Measurements from ENCODE around the gene DNAJB8.

The DNAJB8 gene

GRCh38 chr3:128462341-128462910 is 4.3 kb downstream of the DNAJB8 start:
- 95% methylated on average over 23 of the region's 23 CpGs for WGBS
- no peaks in the 10 kb centered on the region for H3K36me3 ChIP-seq (ENCODE audit: insufficient read depth, low read length)
- no peaks in the 10 kb centered on the region for H3K9me3 ChIP-seq (ENCODE audit: insufficient read depth, low read depth, low read length)
- H3K4me3 ChIP-seq (ENCODE audit: low read length), result no peak overlapping the region
- H3K9ac ChIP-seq (ENCODE audit: low read depth, low read length), result no peak overlapping the region
- peaks cover 39% of the 10 kb centered on the region for H3K27me3 ChIP-seq (ENCODE audit: insufficient read depth, low read length)
- H3K4me1 ChIP-seq (ENCODE audit: insufficient read depth, low read length), result no peaks in the 10 kb centered on the region
- no peak overlapping the region for H3K27ac ChIP-seq (ENCODE audit: low read depth, low read length)

GRCh38 chr3:128461731-128462130 is 5.0 kb downstream of the DNAJB8 start:
- Histone ChIP-seq H3K27me3 (ENCODE audit: insufficient read depth, low read length) (peaks cover 32% of the 10 kb centered on the region), H3K4me1 (ENCODE audit: insufficient read depth, low read length) (no peaks in the 10 kb centered on the region), H3K9ac (ENCODE audit: low read depth, low read length) (no peak overlapping the region), H3K27ac (ENCODE audit: low read depth, low read length) (no peak overlapping the region), H3K36me3 (ENCODE audit: insufficient read depth, low read length) (no peaks in the 10 kb centered on the region), H3K4me3 (ENCODE audit: low read length) (no peak overlapping the region), H3K9me3 (ENCODE audit: insufficient read depth, low read depth, low read length) (no peaks in the 10 kb centered on the region)
- WGBS, result 88% methylated on average over 12 of the region's 12 CpGs

GRCh38 chr3:128459461-128459820 is 7.2 kb downstream of the DNAJB8 start:
- no peak overlapping the region for H3K9ac ChIP-seq (ENCODE audit: low read depth, low read length)
- H3K36me3 ChIP-seq (ENCODE audit: insufficient read depth, low read length), result no peaks in the 10 kb centered on the region
- peaks cover 14% of the 10 kb centered on the region for H3K27me3 ChIP-seq (ENCODE audit: insufficient read depth, low read length)
- H3K4me1 ChIP-seq (ENCODE audit: insufficient read depth, low read length), result no peaks in the 10 kb centered on the region
- no peak overlapping the region for H3K27ac ChIP-seq (ENCODE audit: low read depth, low read length)
- 87% methylated on average over 9 of the region's 9 CpGs for WGBS
- no peak overlapping the region for H3K4me3 ChIP-seq (ENCODE audit: low read length)
- no peaks in the 10 kb centered on the region for H3K9me3 ChIP-seq (ENCODE audit: insufficient read depth, low read depth, low read length)

- no peaks in the 10 kb centered on the region for H3K36me3 ChIP-seq (ENCODE audit: insufficient read depth, low read length)
- H3K9ac ChIP-seq (ENCODE audit: low read depth, low read length), result no peak overlapping the region
- H3K27ac ChIP-seq (ENCODE audit: low read depth, low read length), result no peak overlapping the region
- H3K4me1 ChIP-seq (ENCODE audit: insufficient read depth, low read length), result no peaks in the 10 kb centered on the region
- peaks cover 9% of the 10 kb centered on the region for H3K27me3 ChIP-seq (ENCODE audit: insufficient read depth, low read length)
- H3K9me3 ChIP-seq (ENCODE audit: insufficient read depth, low read depth, low read length), result no peaks in the 10 kb centered on the region
- WGBS, result 86% methylated on average over 18 of the region's 18 CpGs
- H3K4me3 ChIP-seq (ENCODE audit: low read length), result no peak overlapping the region
These were observed 7.8 kb downstream of the DNAJB8 start for GRCh38 chr3:128458746-128459460.

- H3K9ac ChIP-seq (ENCODE audit: low read depth, low read length), result no peak overlapping the region
- H3K36me3 ChIP-seq (ENCODE audit: insufficient read depth, low read length), result no peaks in the 10 kb centered on the region
- H3K27ac ChIP-seq (ENCODE audit: low read depth, low read length), result no peak overlapping the region
- no peak overlapping the region for H3K4me3 ChIP-seq (ENCODE audit: low read length)
- H3K27me3 ChIP-seq (ENCODE audit: insufficient read depth, low read length), result peaks cover 8% of the 10 kb centered on the region; the same call in 1 of the 2 replicates
- H3K9me3 ChIP-seq (ENCODE audit: insufficient read depth, low read depth, low read length), result no peaks in the 10 kb centered on the region
- H3K4me1 ChIP-seq (ENCODE audit: insufficient read depth, low read length), result no peaks in the 10 kb centered on the region
- 91% methylated on average over 12 of the region's 12 CpGs for whole genome bisulfite sequencing
These were observed 8.8 kb downstream of the DNAJB8 start for GRCh38 chr3:128457937-128458336.

GRCh38 chr3:128456776-128457715 is 9.6 kb downstream of the DNAJB8 start:
- H3K4me3 ChIP-seq (ENCODE audit: low read length), result no peak overlapping the region
- no peaks in the 10 kb centered on the region for H3K36me3 ChIP-seq (ENCODE audit: insufficient read depth, low read length)
- no peaks in the 10 kb centered on the region for H3K9me3 ChIP-seq (ENCODE audit: insufficient read depth, low read depth, low read length)
- H3K27me3 ChIP-seq (ENCODE audit: insufficient read depth, low read length), result peaks cover 8% of the 10 kb centered on the region; the same call in 1 of the 2 replicates
- H3K4me1 ChIP-seq (ENCODE audit: insufficient read depth, low read length), result no peaks in the 10 kb centered on the region
- no peak overlapping the region for H3K27ac ChIP-seq (ENCODE audit: low read depth, low read length)
- WGBS, result 70% methylated on average over 27 of the region's 27 CpGs
- no peak overlapping the region for H3K9ac ChIP-seq (ENCODE audit: low read depth, low read length)

- Histone ChIP-seq H3K9me3 (ENCODE audit: insufficient read depth, low read depth, low read length) (no peaks in the 10 kb centered on the region), H3K36me3 (ENCODE audit: insufficient read depth, low read length) (no peaks in the 10 kb centered on the region), H3K4me3 (ENCODE audit: low read length) (no peak overlapping the region), H3K9ac (ENCODE audit: low read depth, low read length) (no peak overlapping the region), H3K27ac (ENCODE audit: low read depth, low read length) (no peak overlapping the region), H3K4me1 (ENCODE audit: insufficient read depth, low read length) (no peaks in the 10 kb centered on the region), H3K27me3 (ENCODE audit: insufficient read depth, low read length) (peaks cover 8% of the 10 kb centered on the region; the same call in 1 of the 2 replicates)
- WGBS, result 91% methylated on average over 16 of the region's 16 CpGs
These were observed 10.6 kb downstream of the DNAJB8 start for GRCh38 chr3:128455786-128456748.

- Histone ChIP-seq H3K4me1 (ENCODE audit: insufficient read depth, low read length) (no peaks in the 10 kb centered on the region), H3K27ac (ENCODE audit: low read depth, low read length) (no peak overlapping the region), H3K27me3 (ENCODE audit: insufficient read depth, low read length) (peaks cover 8% of the 10 kb centered on the region; the same call in 1 of the 2 replicates), H3K9ac (ENCODE audit: low read depth, low read length) (no peak overlapping the region), H3K4me3 (ENCODE audit: low read length) (no peak overlapping the region), H3K36me3 (ENCODE audit: insufficient read depth, low read length) (no peaks in the 10 kb centered on the region), H3K9me3 (ENCODE audit: insufficient read depth, low read depth, low read length) (no peaks in the 10 kb centered on the region)
- 74% methylated on average over 5 of the region's 5 CpGs for WGBS
These were observed 11.6 kb downstream of the DNAJB8 start for GRCh38 chr3:128455116-128455515.

- 84% methylated on average over 2 of the region's 2 CpGs for WGBS
- Histone ChIP-seq H3K27ac (ENCODE audit: low read depth, low read length) (no peak overlapping the region), H3K9me3 (ENCODE audit: insufficient read depth, low read depth, low read length) (no peaks in the 10 kb centered on the region), H3K36me3 (ENCODE audit: insufficient read depth, low read length) (no peaks in the 10 kb centered on the region), H3K27me3 (ENCODE audit: insufficient read depth, low read length) (peaks cover 6% of the 10 kb centered on the region; the same call in 1 of the 2 replicates), H3K4me1 (ENCODE audit: insufficient read depth, low read length) (no peaks in the 10 kb centered on the region), H3K9ac (ENCODE audit: low read depth, low read length) (no peak overlapping the region), H3K4me3 (ENCODE audit: low read length) (no peak overlapping the region)
These were observed 12.4 kb downstream of the DNAJB8 start for GRCh38 chr3:128454310-128454618.

- H3K27ac ChIP-seq (ENCODE audit: low read depth, low read length), result no peak overlapping the region
- no peak overlapping the region for H3K9ac ChIP-seq (ENCODE audit: low read depth, low read length)
- H3K4me1 ChIP-seq (ENCODE audit: insufficient read depth, low read length), result no peaks in the 10 kb centered on the region
- H3K9me3 ChIP-seq (ENCODE audit: insufficient read depth, low read depth, low read length), result no peaks in the 10 kb centered on the region
- H3K36me3 ChIP-seq (ENCODE audit: insufficient read depth, low read length), result no peaks in the 10 kb centered on the region
- H3K4me3 ChIP-seq (ENCODE audit: low read length), result no peak overlapping the region
- WGBS, result 91% methylated on average over 21 of the region's 21 CpGs
- H3K27me3 ChIP-seq (ENCODE audit: insufficient read depth, low read length), result peaks cover 6% of the 10 kb centered on the region; the same call in 1 of the 2 replicates
These were observed 13.0 kb downstream of the DNAJB8 start for GRCh38 chr3:128453501-128454309.

All from HUES64 (cell line).